22Rv1 (cell line): ENCODE measurements around the gene AMD1.

Experiments used
- H3K27ac ChIP-seq: fragments of 450-650 bp; 2 replicates; pipeline ENCODE4 v1.5.1; 2017
- ZFX ChIP-seq: fragments of 450-650 bp; IDR thresholded peaks from 2 replicates; pipeline ENCODE4 v1.6.1; 2017; ENCODE audit warnings: antibody characterized with exemption, borderline replicate concordance
- TF ChIP-seq, protein P1 (sequence below): fragments of 450-650 bp; IDR thresholded peaks from 2 replicates; pipeline ENCODE4 v1.5.1; 2017; ENCODE audit warnings: mild to moderate bottlenecking

AMD1 gene

GRCh38 chr6:110878751-110879522 lies 4.4 kb downstream of the AMD1 start:
- no peak for TF ChIP-seq ZFX
- TF ChIP-seq, protein P1, sequence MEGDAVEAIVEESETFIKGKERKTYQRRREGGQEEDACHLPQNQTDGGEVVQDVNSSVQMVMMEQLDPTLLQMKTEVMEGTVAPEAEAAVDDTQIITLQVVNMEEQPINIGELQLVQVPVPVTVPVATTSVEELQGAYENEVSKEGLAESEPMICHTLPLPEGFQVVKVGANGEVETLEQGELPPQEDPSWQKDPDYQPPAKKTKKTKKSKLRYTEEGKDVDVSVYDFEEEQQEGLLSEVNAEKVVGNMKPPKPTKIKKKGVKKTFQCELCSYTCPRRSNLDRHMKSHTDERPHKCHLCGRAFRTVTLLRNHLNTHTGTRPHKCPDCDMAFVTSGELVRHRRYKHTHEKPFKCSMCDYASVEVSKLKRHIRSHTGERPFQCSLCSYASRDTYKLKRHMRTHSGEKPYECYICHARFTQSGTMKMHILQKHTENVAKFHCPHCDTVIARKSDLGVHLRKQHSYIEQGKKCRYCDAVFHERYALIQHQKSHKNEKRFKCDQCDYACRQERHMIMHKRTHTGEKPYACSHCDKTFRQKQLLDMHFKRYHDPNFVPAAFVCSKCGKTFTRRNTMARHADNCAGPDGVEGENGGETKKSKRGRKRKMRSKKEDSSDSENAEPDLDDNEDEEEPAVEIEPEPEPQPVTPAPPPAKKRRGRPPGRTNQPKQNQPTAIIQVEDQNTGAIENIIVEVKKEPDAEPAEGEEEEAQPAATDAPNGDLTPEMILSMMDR = peak; percentile 64
- peak overlapping the region; percentile 98 for H3K27ac ChIP-seq

- peak overlapping the region; percentile 98 for H3K27ac ChIP-seq
Observed at GRCh38 chr6:110880651-110881050, 6.1 kb downstream of the AMD1 start.

DNA sequence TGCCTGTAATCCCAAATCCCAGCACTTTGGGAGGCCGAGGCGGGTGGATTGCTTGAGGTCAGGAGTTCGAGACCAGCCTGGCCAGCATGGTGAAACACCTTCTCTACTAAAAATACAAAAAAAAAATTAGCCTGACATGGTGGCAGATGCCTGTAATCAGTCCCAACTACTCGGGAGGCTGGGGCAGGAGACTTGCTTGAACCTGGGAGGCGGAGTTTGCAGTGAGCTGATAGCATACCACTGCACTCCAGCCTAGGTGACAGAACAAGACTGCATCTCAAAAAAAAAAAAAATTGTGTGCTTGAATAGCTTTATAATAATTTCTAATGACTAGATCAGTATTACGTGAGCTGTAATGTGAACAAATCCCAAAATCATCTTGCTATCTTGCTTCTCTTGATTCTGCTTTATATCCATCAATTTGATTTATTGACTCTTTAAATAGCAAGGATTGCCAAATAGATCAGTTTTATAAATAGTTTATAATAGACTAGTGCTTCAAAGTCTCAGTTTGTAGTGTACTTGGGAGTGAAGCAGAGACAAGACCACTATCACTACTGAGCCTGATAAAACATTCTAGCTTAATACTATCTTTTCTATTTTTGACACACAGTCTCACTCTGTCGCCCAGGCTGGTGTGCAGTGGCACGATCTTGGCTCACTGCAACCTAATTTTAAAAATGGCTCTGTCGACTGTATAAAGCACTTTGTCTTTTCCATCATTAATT lies 7.1 kb downstream of the AMD1 start:
- H3K27ac ChIP-seq = peak overlapping the region; percentile 98
- TF ChIP-seq, protein P1 = no peak
- no peak for TF ChIP-seq ZFX

More at GRCh38 chr6:110880651-110881050, 6.1 kb downstream of the AMD1 start:
- TF ChIP-seq, protein P1 = no peak
- no peak for TF ChIP-seq ZFX

DNA sequence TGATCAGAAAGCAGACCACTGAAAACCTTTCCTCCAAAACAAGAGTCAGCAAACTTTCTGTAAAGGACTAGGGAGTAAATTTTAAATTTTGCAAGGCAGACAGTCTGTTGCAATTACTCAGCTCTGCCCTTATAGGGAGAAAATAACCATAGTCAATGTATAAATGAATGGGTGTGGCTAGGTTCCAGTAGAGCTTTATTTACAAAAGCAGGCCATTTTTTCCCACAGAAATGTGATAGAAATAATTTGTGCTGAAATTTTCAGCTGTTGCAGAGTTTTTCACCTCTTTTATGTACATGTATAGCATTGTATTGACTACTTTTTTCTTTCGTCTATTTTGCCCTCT lies 7.7 kb downstream of the AMD1 start:
- TF ChIP-seq, protein P1 = no peak
- no peak for TF ChIP-seq ZFX
- peak overlapping the region; percentile 98 for H3K27ac ChIP-seq

- no peak for TF ChIP-seq ZFX
- TF ChIP-seq, protein P1 = no peak
Observed at GRCh38 chr6:110882824-110883554, 8.4 kb downstream of the AMD1 start.

DNA sequence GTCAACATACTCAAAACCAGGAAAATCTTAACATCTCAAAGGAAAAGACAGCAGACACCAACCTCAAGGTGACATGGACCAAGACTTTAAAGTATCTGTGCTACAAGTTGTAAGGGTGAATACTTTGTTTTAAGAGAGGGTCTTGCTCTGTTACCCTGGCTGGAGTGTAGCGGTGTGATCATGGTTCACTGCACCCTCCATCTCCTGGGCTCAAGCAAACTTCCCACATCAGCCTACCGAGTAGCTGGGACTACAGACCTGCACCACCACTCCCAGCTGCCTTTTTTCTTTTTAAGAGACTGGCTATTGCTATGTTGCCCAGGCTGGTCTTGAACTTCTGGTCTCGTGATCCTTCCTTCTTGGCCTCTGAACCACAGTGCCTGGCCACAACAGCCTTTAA lies 9.7 kb downstream of the AMD1 start:
- H3K27ac ChIP-seq = peak overlapping the region; percentile 98
- TF ChIP-seq ZFX = no peak
- TF ChIP-seq, protein P1 = no peak

More at GRCh38 chr6:110882824-110883554, 8.4 kb downstream of the AMD1 start:
- peak overlapping the region; percentile 98 for H3K27ac ChIP-seq
